Skeletal muscle satellite cell (primary cell): Measurements from ENCODE around the gene PPIF.

Experiments
- H3K27me3 ChIP-seq: 2 replicates; pipeline ENCODE4 v1.7.0; 2013; ENCODE audit warnings: low read length; ENCODE audit not compliant: control insufficient read depth, insufficient read depth
- H3K36me3 ChIP-seq: 2 replicates; pipeline ENCODE4 v1.7.0; 2013; ENCODE audit warnings: mild to moderate bottlenecking, control low read depth, low read length; ENCODE audit not compliant: insufficient read depth
- H3K4me1 ChIP-seq: 2 replicates; pipeline ENCODE4 v1.7.0; 2013; ENCODE audit warnings: low read length; ENCODE audit not compliant: control insufficient read depth, insufficient read depth
- H3K4me2 ChIP-seq: 2 replicates; pipeline ENCODE4 v1.7.0; 2013; ENCODE audit warnings: mild to moderate bottlenecking, low read length
- H3K4me3 ChIP-seq: 2 replicates; pipeline ENCODE4 v1.7.0; 2013; ENCODE audit warnings: low read length
- H3K9ac ChIP-seq: 2 replicates; pipeline ENCODE4 v1.7.0; 2013; ENCODE audit warnings: mild to moderate bottlenecking, low read depth, low read length, moderate library complexity
- H3K9me3 ChIP-seq: replicated peaks from 2 replicates; pipeline ENCODE4 v1.7.0; 2013; ENCODE audit warnings: mild to moderate bottlenecking, control low read depth, low read length

The PPIF gene

GRCh38 chr10:79387466-79387973 lies 40.3 kb downstream of the PPIF start:
- no peak overlapping the region for H3K4me3 ChIP-seq
- no peak overlapping the region for H3K4me2 ChIP-seq
- H3K9me3 ChIP-seq = no peaks in the 10 kb centered on the region
- peaks cover 3% of the 10 kb centered on the region for H3K4me1 ChIP-seq
- H3K36me3 ChIP-seq = peaks cover 8% of the 10 kb centered on the region
- H3K9ac ChIP-seq = no peak overlapping the region
- no peaks in the 10 kb centered on the region for H3K27me3 ChIP-seq

DNA sequence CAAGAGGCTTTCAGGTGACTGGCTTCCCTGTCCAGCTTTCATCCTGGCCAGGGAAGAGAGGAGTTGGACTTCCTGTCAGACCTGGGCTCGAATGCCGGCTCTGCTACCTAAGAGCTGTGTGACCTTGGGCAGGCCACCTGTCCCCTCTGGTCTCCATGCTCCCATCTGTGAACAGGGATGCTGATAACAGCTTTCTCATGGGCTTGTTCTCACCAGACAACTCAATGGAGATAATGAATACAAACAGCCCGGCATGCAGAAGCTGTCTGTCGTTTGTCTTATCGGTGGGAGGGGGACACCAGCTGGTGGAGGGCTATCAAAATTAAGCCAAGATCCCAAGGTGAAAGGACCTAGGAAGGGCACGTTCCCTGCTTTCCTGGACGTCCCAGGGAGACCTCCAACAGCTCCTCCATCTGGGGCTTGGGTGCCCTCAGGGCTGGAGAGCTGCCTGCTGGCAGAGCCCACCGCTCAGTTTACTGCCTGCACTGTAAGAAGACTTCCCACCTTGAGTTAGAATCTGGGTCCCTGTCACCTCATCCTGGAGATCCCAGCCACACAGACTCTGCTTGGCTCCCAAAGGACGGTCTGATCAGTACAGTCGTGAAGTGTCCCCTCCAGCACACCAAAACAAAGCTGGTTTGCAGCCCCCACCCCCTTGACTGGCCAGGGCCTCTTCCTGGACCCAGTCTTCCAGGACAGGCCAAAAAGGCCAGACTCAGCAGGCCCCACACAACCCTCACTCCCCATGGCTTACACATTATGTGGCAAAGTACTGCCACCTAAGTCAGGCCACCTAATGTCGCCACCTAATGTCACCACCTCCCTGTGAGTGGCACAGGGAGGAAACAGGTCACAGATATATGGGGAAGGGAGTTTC lies 40.9 kb downstream of the PPIF start:
- H3K9me3 ChIP-seq = no peaks in the 10 kb centered on the region
- peaks cover 13% of the 10 kb centered on the region for H3K36me3 ChIP-seq
- H3K9ac ChIP-seq = no peak overlapping the region
- H3K4me2 ChIP-seq = no peak overlapping the region
- H3K4me1 ChIP-seq = no peaks in the 10 kb centered on the region
- no peaks in the 10 kb centered on the region for H3K27me3 ChIP-seq
- H3K4me3 ChIP-seq = no peak overlapping the region

DNA sequence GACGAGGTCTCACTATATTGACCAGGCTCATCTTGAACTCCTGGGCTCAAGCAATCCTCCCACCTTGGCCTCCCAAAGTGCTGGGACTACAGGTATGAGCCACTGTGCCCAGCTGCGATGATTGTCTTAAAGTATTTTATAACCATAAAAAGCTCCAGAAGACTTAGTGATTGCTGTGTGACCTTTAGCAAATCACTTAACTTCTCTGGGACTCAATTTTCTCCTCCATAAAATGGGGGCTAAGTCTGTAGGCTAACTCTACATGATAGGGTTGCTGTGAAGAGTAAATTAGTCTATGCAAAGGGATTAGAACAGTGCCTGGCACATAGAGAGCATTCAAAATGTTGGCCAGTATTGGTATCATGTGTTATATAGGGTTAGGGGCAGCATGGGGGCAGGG lies 42.8 kb downstream of the PPIF start:
- Histone ChIP-seq H3K9me3 (no peaks in the 10 kb centered on the region), H3K27me3 (no peaks in the 10 kb centered on the region), H3K4me3 (no peak overlapping the region), H3K4me1 (no peaks in the 10 kb centered on the region), H3K9ac (no peak overlapping the region), H3K4me2 (no peak overlapping the region), H3K36me3 (peaks cover 20% of the 10 kb centered on the region)

DNA sequence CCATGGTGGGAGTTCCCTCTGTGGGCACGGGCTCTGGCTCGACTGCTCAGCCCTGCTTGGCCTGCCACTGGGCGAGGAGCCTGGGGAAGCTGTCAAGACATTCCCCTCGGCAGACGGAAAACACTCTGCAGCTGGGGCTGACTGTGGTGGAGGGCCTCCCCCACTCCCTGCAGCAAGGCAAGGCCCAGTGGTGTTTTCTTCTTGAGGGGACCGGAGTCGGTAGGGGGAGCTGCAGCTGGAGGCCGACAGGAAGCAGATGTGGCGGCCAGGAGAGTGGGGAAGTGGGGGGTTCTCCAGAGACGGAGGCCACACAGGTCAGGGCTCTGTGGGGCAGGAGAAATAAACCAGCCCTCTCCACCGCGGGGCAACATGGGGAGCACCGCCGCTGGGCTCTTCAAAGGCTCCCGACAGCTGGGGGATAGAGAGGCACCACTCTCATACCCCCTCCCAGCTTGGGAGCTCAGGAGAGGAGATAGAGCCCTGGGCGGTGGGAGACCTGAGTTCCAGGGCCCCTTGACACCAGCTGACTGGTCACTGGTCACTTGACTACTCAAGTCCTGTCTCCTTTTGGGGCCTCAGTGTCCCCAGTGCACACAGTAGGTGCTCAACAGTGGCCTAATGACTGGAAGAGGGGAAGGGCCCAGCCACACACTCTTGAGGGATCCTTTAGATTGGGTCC lies 43.4 kb downstream of the PPIF start:
- Histone ChIP-seq H3K9me3 (no peaks in the 10 kb centered on the region), H3K4me2 (no peak overlapping the region), H3K4me3 (no peak overlapping the region), H3K27me3 (no peaks in the 10 kb centered on the region), H3K9ac (no peak overlapping the region), H3K4me1 (no peaks in the 10 kb centered on the region), H3K36me3 (peaks cover 20% of the 10 kb centered on the region)

DNA sequence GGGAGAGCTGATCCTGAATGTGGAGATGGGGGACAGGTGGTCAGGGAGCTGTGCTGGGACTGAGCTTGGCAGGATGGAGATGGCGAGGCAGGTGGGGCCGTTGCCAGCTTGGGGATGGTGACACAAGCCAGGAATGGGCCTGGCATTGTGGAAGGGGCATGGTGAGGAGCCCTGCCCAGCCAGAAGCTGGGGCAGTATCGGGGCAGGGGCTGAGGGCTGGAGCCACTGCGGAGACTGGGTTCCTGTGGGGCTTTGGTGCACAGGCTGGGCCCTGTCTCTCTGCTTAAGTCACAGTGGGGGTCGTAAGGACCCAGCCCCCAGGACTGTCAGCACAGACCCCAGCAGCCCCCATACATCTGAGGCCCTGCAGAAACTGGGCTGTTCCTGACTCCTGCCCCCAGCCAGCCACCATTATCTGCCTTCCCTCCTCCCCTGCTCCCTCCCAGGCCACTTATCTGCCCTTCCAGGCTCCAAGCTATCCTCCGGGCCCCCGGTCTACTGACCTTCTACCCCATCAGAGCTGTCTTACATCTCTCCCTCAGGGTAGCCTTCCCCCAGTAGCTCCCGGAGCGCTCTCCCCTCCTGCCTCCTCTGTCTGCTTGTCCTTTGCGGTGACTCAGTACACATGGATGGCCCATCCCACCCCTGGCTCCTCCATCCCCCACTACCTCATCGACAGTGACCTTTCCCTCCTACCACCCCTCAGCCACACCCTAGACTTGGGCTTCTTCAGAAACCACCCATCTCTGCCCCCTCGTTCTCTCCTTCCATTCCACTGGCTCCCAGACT lies 44.2 kb downstream of the PPIF start:
- Histone ChIP-seq H3K36me3 (peaks cover 20% of the 10 kb centered on the region), H3K4me1 (no peaks in the 10 kb centered on the region), H3K27me3 (no peaks in the 10 kb centered on the region), H3K9me3 (no peaks in the 10 kb centered on the region), H3K4me2 (no peak overlapping the region), H3K4me3 (no peak overlapping the region), H3K9ac (no peak overlapping the region)

- Histone ChIP-seq H3K4me3 (no peak overlapping the region), H3K27me3 (no peaks in the 10 kb centered on the region), H3K9me3 (no peaks in the 10 kb centered on the region), H3K4me1 (no peaks in the 10 kb centered on the region), H3K36me3 (peaks cover 17% of the 10 kb centered on the region), H3K9ac (no peak overlapping the region), H3K4me2 (no peak overlapping the region)
These were observed 44.7 kb downstream of the PPIF start for GRCh38 chr10:79392020-79392398.

DNA sequence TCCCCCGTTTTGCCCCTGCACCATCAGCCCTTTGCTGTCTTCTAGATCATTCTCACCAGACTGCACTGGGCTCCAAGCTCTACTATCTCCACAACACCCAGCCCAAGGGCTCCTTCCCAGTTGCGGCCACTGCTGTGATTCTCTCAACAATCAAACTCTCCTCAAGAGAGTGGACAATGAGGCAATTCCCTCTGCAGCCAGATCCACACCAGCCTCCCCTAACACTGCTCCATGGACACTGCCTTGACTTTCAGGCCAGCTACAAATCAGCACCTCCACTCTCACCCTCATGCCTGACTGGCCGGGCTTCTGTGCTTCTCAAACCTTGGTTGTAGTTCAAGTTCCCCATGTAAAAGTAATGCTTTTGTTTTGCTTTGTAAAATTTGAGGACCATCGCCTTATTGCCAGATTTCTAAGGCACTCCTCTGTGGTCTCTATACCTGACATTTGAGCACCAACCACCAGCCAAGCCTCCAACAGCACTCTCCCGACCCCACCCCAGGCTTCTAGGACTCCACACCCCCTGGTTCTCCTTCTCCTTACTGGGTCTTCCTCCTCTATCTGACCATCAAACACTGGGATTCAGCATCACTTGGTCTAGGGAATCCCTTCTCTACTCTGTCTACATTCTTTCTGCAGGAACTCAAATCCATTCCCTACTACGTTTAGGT lies 45.4 kb downstream of the PPIF start:
- Histone ChIP-seq H3K36me3 (peaks cover 13% of the 10 kb centered on the region), H3K4me3 (no peak overlapping the region), H3K27me3 (no peaks in the 10 kb centered on the region), H3K9ac (no peak overlapping the region), H3K4me2 (no peak overlapping the region), H3K9me3 (no peaks in the 10 kb centered on the region), H3K4me1 (no peaks in the 10 kb centered on the region)

GRCh38 chr10:79393221-79393923 lies 46.1 kb downstream of the PPIF start:
- H3K4me1 ChIP-seq = peaks cover 6% of the 10 kb centered on the region
- no peaks in the 10 kb centered on the region for H3K9me3 ChIP-seq
- H3K4me3 ChIP-seq = no peak overlapping the region
- no peak overlapping the region for H3K4me2 ChIP-seq
- no peak overlapping the region for H3K9ac ChIP-seq
- H3K36me3 ChIP-seq = peaks cover 18% of the 10 kb centered on the region
- H3K27me3 ChIP-seq = no peaks in the 10 kb centered on the region

DNA sequence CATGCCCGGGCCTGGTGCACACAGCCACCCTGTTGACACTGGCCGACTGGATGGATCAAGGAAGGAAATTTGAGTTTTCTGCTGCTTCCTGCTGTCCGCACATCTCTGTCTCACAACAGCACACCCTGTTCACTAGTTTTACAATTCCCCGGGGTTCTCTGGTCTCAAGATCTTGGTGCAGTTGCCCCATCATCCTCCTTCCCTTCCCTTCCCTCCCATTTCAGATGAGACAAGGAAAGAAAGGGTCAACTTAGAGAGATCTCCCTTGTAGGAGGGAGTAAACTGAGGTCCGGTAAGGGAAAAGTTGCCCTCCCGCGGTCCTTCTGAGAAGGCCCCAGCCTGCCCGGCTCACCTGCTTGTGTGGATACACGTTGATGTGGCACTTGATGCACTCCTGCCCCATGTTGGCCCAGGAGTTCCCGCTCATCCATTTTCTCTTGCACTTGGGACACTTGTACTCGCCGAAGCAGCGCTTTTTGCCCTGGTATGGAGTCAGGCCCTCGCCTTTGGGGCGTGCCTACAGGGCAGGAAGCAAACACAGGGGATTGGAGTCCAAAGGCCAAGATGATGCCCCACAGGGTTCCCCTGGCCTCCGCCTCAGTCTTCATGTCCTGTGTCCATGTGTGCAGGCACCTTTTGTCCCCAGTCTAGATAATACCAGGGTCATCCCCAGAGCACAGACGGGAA lies 46.8 kb downstream of the PPIF start:
- Histone ChIP-seq H3K27me3 (no peaks in the 10 kb centered on the region), H3K4me3 (no peak overlapping the region), H3K36me3 (peaks cover 18% of the 10 kb centered on the region), H3K9me3 (no peaks in the 10 kb centered on the region), H3K4me2 (no peak overlapping the region), H3K4me1 (peaks cover 13% of the 10 kb centered on the region), H3K9ac (no peak overlapping the region)

- Histone ChIP-seq H3K9ac (no peak overlapping the region), H3K4me3 (no peak overlapping the region), H3K27me3 (no peaks in the 10 kb centered on the region), H3K4me1 (peaks cover 19% of the 10 kb centered on the region), H3K36me3 (peaks cover 18% of the 10 kb centered on the region), H3K9me3 (no peaks in the 10 kb centered on the region), H3K4me2 (no peak overlapping the region)
These were observed 47.4 kb downstream of the PPIF start for GRCh38 chr10:79394664-79395063.
